VCaP (cell line): ENCODE results near the gene ACSBG1.
A peak's percentile ranks its signal among the peaks of the same experiment; 100 is the strongest.

Experiments
- H3K27ac ChIP-seq: fragments of 450-650 bp; 2 replicates; pipeline ENCODE4 v1.5.1; 2017
- TF ChIP-seq, protein P1 (sequence below): fragments of 450-650 bp; conservative IDR thresholded peaks from 2 replicates; pipeline ENCODE4 v1.5.1; 2017; ENCODE audit warnings: mild to moderate bottlenecking, moderate library complexity

Gene ACSBG1

DNA sequence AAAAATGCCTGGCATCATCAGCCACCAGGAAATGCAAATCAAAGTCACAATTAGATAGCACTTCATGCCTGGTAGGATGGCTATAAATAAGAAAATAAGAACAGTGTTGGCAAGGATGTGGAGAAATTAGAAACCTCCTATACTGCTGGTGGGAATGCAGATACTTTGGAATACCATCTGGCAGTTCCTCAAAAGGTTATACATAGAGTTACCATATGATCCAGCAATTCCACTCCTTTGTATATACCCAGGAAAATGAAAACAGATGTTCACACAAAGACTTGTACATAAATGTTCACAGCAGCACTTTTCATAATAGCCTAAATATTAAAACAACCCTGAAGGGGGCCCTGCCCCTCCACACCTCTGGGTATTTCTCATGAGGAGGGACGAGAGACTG, 13.7 kb downstream of the ACSBG1 start:
- TF ChIP-seq, protein P1, sequence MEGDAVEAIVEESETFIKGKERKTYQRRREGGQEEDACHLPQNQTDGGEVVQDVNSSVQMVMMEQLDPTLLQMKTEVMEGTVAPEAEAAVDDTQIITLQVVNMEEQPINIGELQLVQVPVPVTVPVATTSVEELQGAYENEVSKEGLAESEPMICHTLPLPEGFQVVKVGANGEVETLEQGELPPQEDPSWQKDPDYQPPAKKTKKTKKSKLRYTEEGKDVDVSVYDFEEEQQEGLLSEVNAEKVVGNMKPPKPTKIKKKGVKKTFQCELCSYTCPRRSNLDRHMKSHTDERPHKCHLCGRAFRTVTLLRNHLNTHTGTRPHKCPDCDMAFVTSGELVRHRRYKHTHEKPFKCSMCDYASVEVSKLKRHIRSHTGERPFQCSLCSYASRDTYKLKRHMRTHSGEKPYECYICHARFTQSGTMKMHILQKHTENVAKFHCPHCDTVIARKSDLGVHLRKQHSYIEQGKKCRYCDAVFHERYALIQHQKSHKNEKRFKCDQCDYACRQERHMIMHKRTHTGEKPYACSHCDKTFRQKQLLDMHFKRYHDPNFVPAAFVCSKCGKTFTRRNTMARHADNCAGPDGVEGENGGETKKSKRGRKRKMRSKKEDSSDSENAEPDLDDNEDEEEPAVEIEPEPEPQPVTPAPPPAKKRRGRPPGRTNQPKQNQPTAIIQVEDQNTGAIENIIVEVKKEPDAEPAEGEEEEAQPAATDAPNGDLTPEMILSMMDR: no peak
- H3K27ac ChIP-seq: peak overlapping the region; percentile 47

DNA sequence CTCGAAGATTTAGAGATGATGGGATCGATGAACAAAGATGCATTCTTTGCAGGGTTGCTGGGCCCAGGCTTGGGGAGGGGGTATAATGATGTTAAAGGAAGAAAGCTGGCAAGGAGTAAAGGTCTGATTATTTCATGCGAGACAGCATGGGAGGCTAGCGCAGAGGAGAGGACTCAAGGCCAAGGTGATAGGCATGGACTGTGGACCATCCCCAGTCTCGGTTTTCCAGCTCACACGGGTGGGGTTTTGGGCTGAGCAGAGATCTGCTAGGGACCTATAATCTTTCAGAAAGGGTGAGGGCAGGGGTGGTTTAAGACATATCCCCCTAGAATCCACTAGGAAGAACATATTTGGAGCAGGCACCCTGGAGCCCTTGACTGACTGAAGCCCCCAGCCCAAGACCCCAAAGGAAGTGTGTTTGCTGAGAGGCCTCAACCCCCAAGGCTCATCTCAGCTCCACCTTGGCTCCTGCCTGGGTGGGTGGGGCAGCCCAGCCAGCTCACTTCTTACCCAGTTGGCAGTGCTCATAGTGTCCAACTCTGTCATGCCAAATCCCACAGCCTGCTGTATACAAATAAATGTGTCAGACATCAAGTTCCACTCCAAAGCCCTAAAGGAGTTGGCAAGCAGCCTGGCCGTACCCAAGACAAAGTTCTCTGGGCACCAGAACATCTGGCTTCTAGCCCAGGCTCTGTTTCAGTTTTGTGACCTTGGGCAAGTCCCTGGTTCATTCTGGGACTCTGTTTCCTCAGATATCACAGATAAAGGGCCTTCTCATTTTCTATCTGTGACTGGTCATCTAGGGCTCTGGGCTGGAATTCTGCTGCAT, 17.9 kb downstream of the ACSBG1 start:
- TF ChIP-seq, protein P1: no peak
- peak overlapping the region; percentile 52 for H3K27ac ChIP-seq

DNA sequence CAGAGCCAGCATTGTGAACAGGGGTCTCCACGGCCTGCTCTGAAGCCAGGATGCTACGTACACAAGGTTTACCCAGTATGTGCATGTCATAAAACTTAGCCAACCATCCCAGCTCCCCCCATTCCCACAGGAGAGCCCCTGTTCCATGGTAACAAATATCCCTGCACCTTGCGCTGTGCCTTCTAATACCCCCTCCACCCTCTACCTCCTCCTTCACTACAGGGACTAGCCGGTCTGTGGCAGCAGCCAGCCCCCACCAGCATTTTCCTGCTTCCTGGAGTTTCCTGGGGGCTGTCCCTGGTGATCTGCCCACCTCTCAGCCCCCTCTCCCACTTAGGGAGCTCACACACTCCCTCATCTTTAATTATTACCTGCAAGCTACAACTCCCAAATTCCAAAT, 20.4 kb downstream of the ACSBG1 start:
- H3K27ac ChIP-seq: no peak overlapping the region; the same call in 1 of the 2 replicates
- TF ChIP-seq, protein P1: no peak

DNA sequence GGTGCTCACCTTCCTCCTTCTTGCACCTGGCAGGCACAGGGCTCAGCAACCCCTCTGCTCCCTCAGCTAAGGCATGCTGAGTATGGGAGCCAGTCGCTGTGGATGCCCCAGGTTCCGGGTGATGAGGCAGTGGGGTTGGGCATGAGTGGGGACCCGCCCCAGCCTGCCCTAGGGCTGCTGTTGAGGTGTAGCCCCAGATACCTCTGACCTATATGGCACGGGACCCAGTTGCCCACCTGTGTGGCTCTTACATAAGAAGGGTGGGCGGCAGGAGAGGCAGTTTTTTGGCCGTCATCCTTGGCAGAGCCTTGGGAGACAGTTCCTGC, 21.0 kb downstream of the ACSBG1 start:
- peak overlapping the region; percentile 100; the same call in 1 of the 2 replicates for H3K27ac ChIP-seq
- TF ChIP-seq, protein P1: no peak

DNA sequence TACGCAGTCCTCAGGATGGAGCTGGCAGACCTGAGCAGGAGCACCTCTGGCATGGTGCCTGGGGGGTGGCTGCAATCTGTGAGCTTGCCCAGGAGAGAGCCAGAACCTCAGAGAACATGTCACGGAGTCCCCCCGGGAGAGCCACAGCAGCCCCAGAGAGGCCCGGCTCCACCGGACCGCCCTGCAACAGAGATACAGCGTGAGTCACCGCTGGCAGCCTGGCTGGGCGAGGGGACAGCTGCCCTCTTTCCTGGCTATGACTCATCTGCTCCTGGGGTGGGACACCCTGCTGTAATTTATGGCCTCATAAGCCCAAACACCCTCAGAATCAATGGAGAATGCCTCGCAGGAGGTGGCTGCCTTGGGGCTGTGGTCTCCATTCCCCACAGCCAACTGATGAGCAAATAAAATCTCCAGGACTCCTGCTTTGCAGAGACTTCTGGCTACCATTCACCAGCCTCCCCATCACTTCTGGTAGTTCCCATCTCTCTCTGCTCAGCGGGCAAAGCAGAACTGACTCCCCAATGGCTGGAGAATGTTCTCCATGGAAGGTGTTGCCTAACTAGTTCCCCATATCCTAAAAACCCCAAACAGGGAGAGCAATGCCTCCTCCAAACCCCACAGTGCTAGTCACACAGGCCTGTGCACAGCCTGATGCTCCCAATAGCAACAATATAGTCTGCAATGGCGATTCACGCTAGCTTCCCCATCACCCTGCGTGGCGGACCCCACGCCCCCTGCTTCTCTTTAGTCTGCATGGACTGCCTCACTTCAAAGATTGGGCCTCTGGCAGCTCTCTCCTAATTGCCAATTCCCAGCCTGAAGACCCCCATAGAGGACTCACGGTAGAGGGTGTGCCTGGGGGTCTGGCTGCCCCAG, 21.6 kb downstream of the ACSBG1 start:
- peak overlapping the region; percentile 100 for H3K27ac ChIP-seq
- TF ChIP-seq, protein P1: no peak

DNA sequence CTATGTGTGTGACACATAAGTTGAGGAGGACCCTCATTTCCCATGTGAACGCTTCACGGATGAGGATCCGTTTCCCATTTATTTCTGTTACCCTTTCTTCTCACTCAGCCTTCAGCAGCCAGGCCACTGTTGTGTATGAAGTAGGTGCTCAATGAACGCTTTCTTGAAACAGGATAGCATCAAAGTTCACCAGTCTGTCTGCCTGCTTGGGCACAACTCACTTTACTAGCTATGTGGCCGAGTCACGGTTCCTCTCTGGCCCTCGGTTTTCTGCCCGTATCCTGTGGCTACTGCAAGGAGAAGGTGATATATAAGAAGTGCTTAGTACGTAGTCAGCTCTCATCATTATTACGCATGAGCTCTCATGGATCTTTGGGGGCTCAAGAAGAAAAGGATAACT, 22.4 kb downstream of the ACSBG1 start:
- TF ChIP-seq, protein P1: no peak
- H3K27ac ChIP-seq: peak overlapping the region; percentile 100

DNA sequence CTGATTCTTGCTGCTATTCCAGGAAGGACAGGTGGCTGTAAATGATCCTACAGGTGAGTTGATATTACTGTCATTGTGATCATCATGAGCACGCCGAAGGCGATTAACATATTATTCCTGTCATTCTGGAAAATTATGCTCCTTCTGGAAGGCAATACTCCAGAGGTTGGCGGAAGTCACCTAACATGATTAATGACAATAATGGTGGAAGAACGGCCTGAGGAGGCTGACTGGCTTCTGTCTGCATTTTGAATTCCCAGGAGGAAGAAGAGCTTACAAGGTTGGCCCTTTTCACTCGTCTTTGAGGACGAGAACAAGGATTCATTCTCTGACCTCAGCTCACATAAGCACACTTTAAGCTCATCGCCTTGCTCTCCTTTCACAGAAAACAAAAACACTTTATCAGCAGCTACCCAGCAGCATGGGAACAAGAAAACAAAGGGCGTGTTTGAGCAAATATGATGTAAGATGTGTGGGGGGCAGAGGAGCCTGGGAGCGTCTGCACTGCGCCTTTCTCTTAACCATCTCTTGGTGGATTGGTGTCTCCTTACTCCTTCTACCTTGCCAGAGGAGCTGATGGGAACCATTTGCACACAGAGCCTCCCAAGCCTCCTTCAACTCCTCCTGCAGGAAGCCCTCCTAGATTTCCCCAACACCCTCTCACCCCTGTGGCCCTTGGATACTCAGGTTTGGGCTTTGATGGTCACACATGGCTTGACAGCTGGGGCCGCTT, 23.0 kb downstream of the ACSBG1 start:
- TF ChIP-seq, protein P1: no peak
- peak overlapping the region; percentile 100 for H3K27ac ChIP-seq
